Transverse colon (tissue), 4 donors: ENCODE measurements around the gene TDRD7. TPM values are rescaled to one million over a fixed set of nuclear protein-coding genes. Genes with fewer than 3 reads are reported as not detected.

ENCODE experiments used
- DNase-seq: peaks from one replicate; pipeline ENCODE4 v3.0.0-alpha.2; 2019
- H3K27ac ChIP-seq, 4 donors: fragments of 200-600 bp; sonication (generic); 2 replicates each; pipeline ENCODE4 v1.5.1; 2016 to 2018; ENCODE audit warnings: inconsistent platforms in 4 of 4
- H3K27me3 ChIP-seq: fragments of 200-600 bp; sonication (generic); 2 replicates; pipeline ENCODE4 v1.5.1; 2017; ENCODE audit warnings: inconsistent platforms
- H3K36me3 ChIP-seq, 4 donors: fragments of 200-600 bp; sonication (generic); 2 replicates each; pipeline ENCODE4 v1.5.1; 2017 to 2019; ENCODE audit warnings: inconsistent platforms in 4 of 4
- H3K4me1 ChIP-seq, 4 donors: fragments of 200-600 bp; sonication (generic); 2 replicates each; pipeline ENCODE4 v1.5.1; 2017 to 2020; ENCODE audit warnings: inconsistent platforms in 4 of 4
- H3K4me3 ChIP-seq, 4 donors: fragments of 200-600 bp; sonication (generic); 1 replicate in 1 of 4; 2 replicates in 3 of 4; pipeline versions ENCODE4 v1.5.1 to v1.6.1; 2017 to 2019; ENCODE audit warnings: inconsistent platforms in 4 of 4
- H3K9me3 ChIP-seq, 2 donors: fragments of 200-600 bp; sonication (generic); 2 replicates each; pipeline ENCODE4 v1.5.1; 2017 to 2019; ENCODE audit warnings: inconsistent platforms in 2 of 2
- CTCF ChIP-seq, 5 experiments: fragments of 200-600 bp in 3 of 5; fragments of 450-650 bp in 2 of 5; sonication (generic) in 3 of 5; IDR thresholded peaks; 1 replicate in 2 of 5; 2 replicates in 3 of 5; pipeline ENCODE4 v1.5.1; 2016 to 2017; ENCODE audit warnings: antibody characterized with exemption in 5 of 5, inconsistent platforms in 3 of 5, mild to moderate bottlenecking in 2 of 5, moderate library complexity in 1 of 5
- EP300 ChIP-seq: sonication (generic); formaldehyde crosslinking; IDR thresholded peaks from one replicate; pipeline ENCODE4 v1.6.1; 2017; ENCODE audit warnings: antibody characterized with exemption, low read depth
- POLR2A ChIP-seq: fragments of 450-650 bp; IDR thresholded peaks from one replicate; pipeline ENCODE4 v1.6.1; 2016; ENCODE audit warnings: antibody characterized with exemption, mild to moderate bottlenecking, moderate library complexity
- POLR2AphosphoS5 ChIP-seq, 3 donors: sonication (generic); formaldehyde crosslinking; IDR thresholded peaks; one replicate each; pipeline ENCODE4 v1.6.1; 2016; ENCODE audit warnings: antibody characterized with exemption in 3 of 3
- WGBS, 2 donors: methylation state at CpG; one replicate each; pipeline ENCODE4 v1.1.5; 2018; ENCODE audit warnings: low coverage in 1 of 2; 5-methylcytosine and 5-hydroxymethylcytosine counted together
- in situ Hi-C, 4 donors: fragments of 200-750 bp; cut with MboI; loops; one replicate each; pipeline versions ENCODE4 v1.15.0 to v1.15.1; 2017; ENCODE audit warnings: low sequenced_read_pairs in 3 of 4, low pct_ligation_motif_present in 1 of 4, low pct_unique_long_range_greater_than_20kb in 1 of 4
- intact Hi-C: fragments of 100-400 bp; cut with DNase I; formaldehyde crosslinking; loops from one replicate; pipeline ENCODE4 v1.15.1; 2023; ENCODE audit warnings: low total_unique reads
- total RNA-seq, 4 donors: library from RNA; depleted of rRNA; stranded (reverse); fragments of >200 nt; gene quantifications; one replicate each; pipeline ENCODE4 v1.1.0, GENCODE V29; 2016

The TDRD7 gene
- total RNA-seq, 4 donors from 2014 or later, result 15.0 to 47.4 (median 31.4) TPM

GRCh38 chr9:97427885-97428284, 16.0 kb downstream of the TDRD7 start:
- 90% methylated on average over 4 of the region's 4 CpGs for WGBS, 2 donors
- H3K4me1 ChIP-seq, result peaks cover 6 to 21% (median 14%) of the 10 kb centered on the region in 4 donors
- in situ Hi-C loops (no loop called here), intact Hi-C loops (no loop called here)
- no peak overlapping the region for H3K4me3 ChIP-seq
- TF ChIP-seq EP300 (no peak), POLR2AphosphoS5 (IDR thresholded peaks at IDR 0.05) (no peak), POLR2A (no peak), CTCF (IDR thresholded peaks at IDR 0.05) (no peak)
- H3K9me3 ChIP-seq, result no peaks in the 10 kb centered on the region
- H3K27ac ChIP-seq, result no peak overlapping the region
- no peak for DNase-seq
- peaks cover 0 to 34% (median 8%) of the 10 kb centered on the region in 4 donors for H3K36me3 ChIP-seq
- no peaks in the 10 kb centered on the region for H3K27me3 ChIP-seq

- Histone ChIP-seq H3K27ac (no peak overlapping the region), H3K9me3 (no peaks in the 10 kb centered on the region), H3K36me3 (peaks cover 0 to 43% (median 12%) of the 10 kb centered on the region in 4 donors), H3K27me3 (no peaks in the 10 kb centered on the region), H3K4me1 (peaks cover 6 to 13% (median 8%) of the 10 kb centered on the region in 4 donors), H3K4me3 (no peak overlapping the region)
- WGBS, 2 donors, result 91 to 95% methylated on average over 5 to 7 of the region's 7 CpGs
- no peak for DNase-seq
- in situ Hi-C loops, result no loop called here
- TF ChIP-seq EP300, result no peak
- TF ChIP-seq POLR2A, result no peak
- no peak for TF ChIP-seq CTCF (IDR thresholded peaks at IDR 0.05)
- intact Hi-C loops, result no loop called here
These were observed 18.6 kb downstream of the TDRD7 start for GRCh38 chr9:97430316-97431043.

GRCh38 chr9:97431044-97431441, 19.1 kb downstream of the TDRD7 start:
- Histone ChIP-seq H3K9me3 (no peaks in the 10 kb centered on the region), H3K27me3 (no peaks in the 10 kb centered on the region), H3K27ac (no peak overlapping the region), H3K4me3 (no peak overlapping the region), H3K4me1 (peaks cover 3 to 10% (median 5%) of the 10 kb centered on the region in 4 donors), H3K36me3 (peaks cover 0 to 43% (median 12%) of the 10 kb centered on the region in 4 donors)
- WGBS, 2 donors, result 94 to 96% methylated on average over 3 of the region's 3 CpGs
- intact Hi-C loops (no loop called here), in situ Hi-C loops (no loop called here)
- TF ChIP-seq EP300, result no peak
- TF ChIP-seq POLR2AphosphoS5 (IDR thresholded peaks at IDR 0.05), result no peak
- DNase-seq, result no peak

GRCh38 chr9:97431549-97432143, 19.8 kb downstream of the TDRD7 start:
- Histone ChIP-seq H3K4me1 (peaks cover 0 to 4% (median under 1%) of the 10 kb centered on the region in 4 donors), H3K36me3 (peaks cover 0 to 43% (median 12%) of the 10 kb centered on the region in 4 donors), H3K9me3 (no peaks in the 10 kb centered on the region), H3K4me3 (no peak overlapping the region), H3K27me3 (no peaks in the 10 kb centered on the region), H3K27ac (no peak overlapping the region)
- no peak for DNase-seq
- intact Hi-C loops, result no loop called here
- in situ Hi-C loops, result no loop called here
- TF ChIP-seq POLR2A (no peak), POLR2AphosphoS5 (IDR thresholded peaks at IDR 0.05) (no peak), EP300 (no peak), CTCF (IDR thresholded peaks at IDR 0.05) (no peak)
- 81 to 85% methylated on average over 3 to 5 of the region's 5 CpGs for WGBS, 2 donors
